Body of pancreas (tissue), 4 donors: ENCODE data around the gene KIF18B. TPM values are rescaled to one million over a fixed set of nuclear protein-coding genes. Genes with fewer than 3 reads are reported as not detected.

Experiments
- ATAC-seq: fragments of 150-250 bp; one replicate; pipeline ENCODE4 v1.9.1; 2016
- DNase-seq, 4 donors: peaks; one replicate each; pipeline ENCODE4 v3.0.0-alpha.2; 2019
- H3K27ac ChIP-seq, 4 donors: fragments of 200-600 bp; sonication (generic); 1 replicate in 3 of 4; 2 replicates in 1 of 4; pipeline versions ENCODE4 v1.5.1 to v1.6.1; 2016 to 2019; ENCODE audit warnings: mild to moderate bottlenecking in 1 of 4, mixed read lengths in 1 of 4, moderate library complexity in 1 of 4
- H3K27me3 ChIP-seq, 2 donors: fragments of 200-600 bp; sonication (generic); one replicate each; pipeline ENCODE4 v1.6.0; 2016; ENCODE audit warnings: mild to moderate bottlenecking in 1 of 2
- H3K36me3 ChIP-seq, 2 donors: fragments of 200-600 bp; sonication (generic); replicated peaks in 1 of 2; 2 replicates each; pipeline ENCODE4 v1.5.1; 2016; ENCODE audit warnings: low read depth in 2 of 2; ENCODE audit not compliant: insufficient read depth in 1 of 2
- H3K4me1 ChIP-seq: fragments of 200-600 bp; sonication (generic); one replicate; pipeline ENCODE4 v1.6.0; 2016
- H3K4me3 ChIP-seq, 2 donors: fragments of 200-600 bp; sonication (generic); 1 replicate in 1 of 2; 2 replicates in 1 of 2; pipeline ENCODE4 v1.5.1; 2016 to 2019
- H3K9me3 ChIP-seq, 3 donors: fragments of 200-600 bp; sonication (generic); 1 replicate in 2 of 3; 2 replicates in 1 of 3; pipeline ENCODE4 v1.5.1; 2016
- POLR2A ChIP-seq, 3 donors: fragments of 450-650 bp; IDR thresholded peaks; one replicate each; pipeline ENCODE4 v1.6.1; 2016; ENCODE audit warnings: antibody characterized with exemption in 3 of 3, mild to moderate bottlenecking in 2 of 3
- WGBS, 2 donors: methylation state at CpG; one replicate each; pipeline ENCODE4 v1.1.5; 2017; 5-methylcytosine and 5-hydroxymethylcytosine counted together
- intact Hi-C: fragments of 100-400 bp; cut with DNase I; formaldehyde crosslinking; loops from one replicate; pipeline ENCODE4 v1.15.1; 2023
- total RNA-seq, 2 donors: library from RNA; depleted of rRNA; stranded (reverse); fragments of >200 nt; gene quantifications; one replicate each; pipeline ENCODE4 v1.1.0, GENCODE V29; 2016
- TF ChIP-seq, protein P1 (sequence below), 7 experiments: fragments of 450-650 bp in 4 of 7; fragments of 200-600 bp in 3 of 7; sonication (generic) in 3 of 7; IDR thresholded peaks; one replicate each; pipeline ENCODE4 v1.5.1; 2016 to 2019; ENCODE audit warnings: antibody characterized with exemption in 7 of 7

KIF18B gene
- total RNA-seq, 2 donors from 2014 or later, result 0.26 TPM; not detected in 1

DNA sequence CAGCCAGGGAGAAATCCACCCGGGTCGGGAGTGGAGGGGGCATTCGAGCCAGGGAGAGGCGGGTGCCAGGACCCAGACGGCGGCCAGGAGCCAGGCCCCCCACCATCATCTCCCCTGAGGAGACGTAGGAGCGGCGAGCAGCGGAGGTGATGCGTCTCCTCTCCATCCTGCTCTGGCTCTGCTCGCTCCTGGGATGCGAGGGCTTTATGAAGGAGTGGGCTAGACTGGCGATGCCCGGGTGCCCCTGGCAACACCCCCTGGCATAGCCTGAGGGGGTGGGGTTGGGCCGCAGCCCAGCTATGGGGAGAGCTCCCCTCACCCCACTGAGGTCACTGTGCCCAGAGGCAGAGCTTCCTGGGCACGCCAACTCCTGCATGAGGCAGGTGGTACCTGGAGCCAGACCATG lies 32.2 kb downstream of the KIF18B start, which contains the start of gene GFAP:
Gene GFAP (minus strand): TSS at position 180 of the 406 bp plus-strand sequence. CDS start 14 bp downstream, at position 166.
- 20 to 71% methylated on average over 1 to 15 of the region's 17 CpGs for WGBS, 2 donors
- DNase-seq (no peak), ATAC-seq (no peak)
- Histone ChIP-seq H3K36me3 (no peaks in the 10 kb centered on the region), H3K4me3 (no peak within 1 kb of the TSS), H3K9me3 (no peaks in the 10 kb centered on the region), H3K4me1 (peaks cover 34% of the 10 kb centered on the region), H3K27me3 (no peaks in the 10 kb centered on the region), H3K27ac (peak within 1 kb of the TSS; percentile 61 to 86 (median 78))
- intact Hi-C loops, result no loop called here
- no peak for TF ChIP-seq POLR2A (IDR thresholded peaks at IDR 0.05)
- TF ChIP-seq, protein P1, sequence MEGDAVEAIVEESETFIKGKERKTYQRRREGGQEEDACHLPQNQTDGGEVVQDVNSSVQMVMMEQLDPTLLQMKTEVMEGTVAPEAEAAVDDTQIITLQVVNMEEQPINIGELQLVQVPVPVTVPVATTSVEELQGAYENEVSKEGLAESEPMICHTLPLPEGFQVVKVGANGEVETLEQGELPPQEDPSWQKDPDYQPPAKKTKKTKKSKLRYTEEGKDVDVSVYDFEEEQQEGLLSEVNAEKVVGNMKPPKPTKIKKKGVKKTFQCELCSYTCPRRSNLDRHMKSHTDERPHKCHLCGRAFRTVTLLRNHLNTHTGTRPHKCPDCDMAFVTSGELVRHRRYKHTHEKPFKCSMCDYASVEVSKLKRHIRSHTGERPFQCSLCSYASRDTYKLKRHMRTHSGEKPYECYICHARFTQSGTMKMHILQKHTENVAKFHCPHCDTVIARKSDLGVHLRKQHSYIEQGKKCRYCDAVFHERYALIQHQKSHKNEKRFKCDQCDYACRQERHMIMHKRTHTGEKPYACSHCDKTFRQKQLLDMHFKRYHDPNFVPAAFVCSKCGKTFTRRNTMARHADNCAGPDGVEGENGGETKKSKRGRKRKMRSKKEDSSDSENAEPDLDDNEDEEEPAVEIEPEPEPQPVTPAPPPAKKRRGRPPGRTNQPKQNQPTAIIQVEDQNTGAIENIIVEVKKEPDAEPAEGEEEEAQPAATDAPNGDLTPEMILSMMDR (IDR thresholded peaks at IDR 0.05), result no peak

DNA sequence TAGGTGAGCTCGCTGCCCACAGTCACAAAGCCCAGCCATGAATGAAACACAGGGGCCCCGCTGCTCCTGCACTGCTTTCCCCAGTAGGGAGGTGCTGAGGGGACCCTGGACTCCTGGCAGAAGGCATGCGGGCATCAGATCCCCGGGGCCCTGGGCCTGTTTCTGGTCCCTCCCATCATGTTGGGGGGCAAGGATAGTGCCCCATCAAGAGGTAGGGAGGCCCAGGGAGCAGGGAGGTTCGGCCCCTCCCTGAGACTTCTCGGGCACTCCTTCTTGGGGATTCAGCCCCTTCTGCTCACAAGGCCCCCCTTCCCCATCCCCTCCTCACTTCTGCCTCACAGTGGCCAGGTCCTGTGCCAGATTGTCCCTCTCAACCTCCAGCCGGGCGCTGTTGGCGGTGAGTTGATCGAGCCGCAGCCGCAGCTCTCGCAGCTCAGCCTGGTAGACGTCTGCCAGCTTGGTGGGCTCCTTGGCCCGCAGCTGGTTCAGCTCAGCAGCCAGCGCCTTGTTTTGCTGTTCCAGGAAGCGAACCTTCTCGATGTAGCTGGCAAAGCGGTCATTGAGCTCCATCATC lies 32.8 kb downstream of the KIF18B start:
- Histone ChIP-seq H3K27ac (peak overlapping the region in 2 of 4 donors; percentile 80 to 86), H3K27me3 (no peaks in the 10 kb centered on the region), H3K9me3 (no peaks in the 10 kb centered on the region), H3K4me1 (peaks cover 34% of the 10 kb centered on the region), H3K4me3 (no peak overlapping the region), H3K36me3 (no peaks in the 10 kb centered on the region)
- no peak for ATAC-seq
- 77 to 88% methylated on average over 2 to 19 of the region's 19 CpGs for WGBS, 2 donors
- TF ChIP-seq, protein P1 (IDR thresholded peaks at IDR 0.05), result no peak
- no peak for TF ChIP-seq POLR2A (IDR thresholded peaks at IDR 0.05)
- no peak for DNase-seq
- intact Hi-C loops, result no loop called here

DNA sequence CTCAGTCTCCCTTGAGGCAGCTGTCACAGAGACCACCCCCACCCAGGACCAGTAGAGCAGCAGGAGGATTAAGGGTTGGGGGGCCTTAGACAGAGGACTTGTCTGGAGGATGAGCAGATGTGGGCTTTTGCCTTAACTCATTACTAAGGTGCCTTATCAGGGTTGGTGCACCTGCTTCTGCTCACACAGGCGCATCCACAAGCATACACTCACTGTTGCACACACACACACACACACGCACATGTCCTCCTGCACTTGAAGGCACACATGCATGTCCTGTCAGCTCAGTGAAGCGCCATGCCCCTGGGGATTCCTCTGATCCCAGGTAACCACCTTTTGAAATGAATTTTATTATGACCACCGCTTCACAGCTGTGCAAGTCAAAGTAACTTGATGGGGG lies 33.4 kb downstream of the KIF18B start:
- intact Hi-C loops, result no loop called here
- H3K4me3 ChIP-seq, result no peak overlapping the region
- no peaks in the 10 kb centered on the region for H3K36me3 ChIP-seq
- DNase-seq (no peak), ATAC-seq (no peak)
- no peak for TF ChIP-seq POLR2A (IDR thresholded peaks at IDR 0.05)
- TF ChIP-seq, protein P1 (IDR thresholded peaks at IDR 0.05), result no peak
- H3K27ac ChIP-seq, result no peak overlapping the region
- peaks cover 34% of the 10 kb centered on the region for H3K4me1 ChIP-seq
- H3K9me3 ChIP-seq, result no peaks in the 10 kb centered on the region
- no peaks in the 10 kb centered on the region for H3K27me3 ChIP-seq
- WGBS, 2 donors, result 68 to 73% methylated on average over 2 to 4 of the region's 4 CpGs

DNA sequence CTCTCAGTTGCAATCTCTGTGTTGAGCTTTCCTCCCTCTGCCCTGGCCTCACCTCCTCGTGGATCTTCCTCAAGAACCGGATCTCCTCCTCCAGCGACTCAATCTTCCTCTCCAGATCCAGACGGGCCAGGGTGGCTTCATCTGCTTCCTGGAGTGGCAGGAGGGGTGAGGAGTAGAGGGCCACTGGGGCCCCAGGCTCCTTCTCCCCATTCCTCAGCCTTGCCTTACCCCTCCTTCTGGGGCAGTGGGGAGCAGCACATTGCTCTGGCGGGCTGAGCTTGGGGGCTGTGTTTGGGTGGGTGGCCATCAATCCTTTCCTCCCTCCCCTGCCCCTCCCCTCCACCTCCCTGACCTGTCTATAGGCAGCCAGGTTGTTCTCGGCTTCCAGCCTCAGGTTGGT lies 33.9 kb downstream of the KIF18B start:
- no peaks in the 10 kb centered on the region for H3K36me3 ChIP-seq
- no peaks in the 10 kb centered on the region for H3K9me3 ChIP-seq
- ATAC-seq, result no peak
- peaks cover 34% of the 10 kb centered on the region for H3K4me1 ChIP-seq
- H3K4me3 ChIP-seq, result no peak overlapping the region
- intact Hi-C loops, result no loop called here
- no peak for DNase-seq
- TF ChIP-seq, protein P1 (IDR thresholded peaks at IDR 0.05), result no peak
- TF ChIP-seq POLR2A (IDR thresholded peaks at IDR 0.05), result no peak
- WGBS, 2 donors, result 55 to 69% methylated on average over 5 to 6 of the region's 6 CpGs
- H3K27me3 ChIP-seq, result no peaks in the 10 kb centered on the region
- no peak overlapping the region for H3K27ac ChIP-seq
